Activated naive CD4-positive, alpha-beta T cell treated with anti-CD3 and anti-CD28 coated beads, Interleukin-2, amount 50 U/mL, for 16 hours (primary cell): Measurements from ENCODE around the gene EDN1.
"Not testable (repeated sequence)": the region's sequence is repeated elsewhere in the genome, so short reads cannot be mapped to it uniquely, and the experiment has no call there.

Experiments used
- DNase-seq: peaks from one replicate; pipeline ENCODE4 v3.0.0-alpha.2; 2020

Gene EDN1

DNA sequence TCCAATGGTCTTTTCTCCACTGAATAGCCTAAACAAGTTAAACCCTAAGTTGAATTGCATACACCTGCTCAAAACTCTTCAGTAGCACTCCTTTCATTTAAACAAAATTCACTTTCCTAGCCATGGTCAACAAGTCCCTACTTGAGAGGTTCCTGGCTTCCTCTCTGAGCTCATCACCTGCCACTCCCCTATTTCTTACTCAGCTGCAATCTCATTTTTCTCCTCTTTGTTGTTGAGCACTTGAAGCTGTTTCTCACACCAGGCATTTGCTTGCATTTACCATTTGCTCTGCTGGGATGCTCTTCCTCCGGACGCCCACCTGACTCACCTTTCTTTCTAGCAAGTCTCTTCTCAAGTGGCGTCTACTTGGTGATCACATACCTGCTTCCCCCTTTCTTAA is 38.5 kb downstream of the EDN1 start:
- DNase-seq = no peak

DNA sequence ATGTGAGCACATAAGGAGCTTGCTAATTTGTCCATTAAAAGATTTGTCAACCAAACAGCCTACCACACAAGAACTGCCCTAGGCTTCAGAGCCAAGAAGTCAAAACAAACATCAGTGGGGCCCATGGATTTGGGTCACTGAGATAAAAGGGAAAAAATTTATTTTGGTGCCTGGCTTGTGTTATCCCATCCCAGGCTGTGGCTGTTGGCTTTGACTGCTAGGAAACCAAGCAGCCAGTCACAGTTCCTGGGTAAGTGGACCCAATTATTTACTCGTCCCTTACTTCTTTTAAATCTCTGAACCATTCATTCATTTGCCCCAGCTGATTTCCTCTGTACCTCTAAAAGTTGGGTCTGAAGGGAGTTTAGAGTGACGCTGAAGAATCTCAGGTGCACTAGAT is 41.3 kb downstream of the EDN1 start:
- DNase-seq = no peak

DNA sequence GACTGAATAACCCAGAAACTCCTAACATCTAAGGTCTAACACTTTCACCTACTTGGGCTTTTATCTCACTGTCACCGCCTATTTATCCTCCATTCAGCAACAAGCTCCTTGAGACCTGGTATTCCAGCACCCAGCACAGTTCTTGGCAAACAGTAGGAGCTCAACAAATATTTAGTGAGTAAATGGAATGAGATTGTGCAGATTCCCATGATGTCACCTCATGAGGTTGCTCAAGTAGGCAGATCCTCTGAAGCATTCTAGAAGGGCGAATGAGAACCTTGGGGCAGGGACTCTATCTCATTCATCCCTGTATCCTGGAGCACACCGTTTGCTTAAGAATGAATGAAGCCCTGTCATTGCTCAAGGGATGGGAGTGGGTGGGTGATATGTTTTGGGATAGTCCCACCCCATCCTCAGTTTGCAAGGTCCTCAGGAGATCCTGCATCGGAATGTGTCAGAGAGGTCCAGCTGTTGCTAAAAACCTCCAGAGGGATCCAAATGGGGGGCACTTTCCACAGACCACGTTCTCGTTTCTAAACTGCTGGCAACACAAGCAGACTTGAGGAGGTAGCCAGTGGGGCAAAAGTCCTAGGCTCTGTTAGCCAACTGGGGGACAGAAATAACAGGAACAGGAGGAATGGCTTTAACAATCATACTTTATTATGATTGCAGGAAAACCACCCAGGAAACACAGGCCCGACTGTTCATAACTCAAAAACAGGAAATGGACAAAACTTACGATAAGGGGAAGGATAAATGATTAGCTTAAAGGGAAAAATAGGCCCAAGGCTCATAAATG is 42.0 kb downstream of the EDN1 start:
- no peak for DNase-seq

DNA sequence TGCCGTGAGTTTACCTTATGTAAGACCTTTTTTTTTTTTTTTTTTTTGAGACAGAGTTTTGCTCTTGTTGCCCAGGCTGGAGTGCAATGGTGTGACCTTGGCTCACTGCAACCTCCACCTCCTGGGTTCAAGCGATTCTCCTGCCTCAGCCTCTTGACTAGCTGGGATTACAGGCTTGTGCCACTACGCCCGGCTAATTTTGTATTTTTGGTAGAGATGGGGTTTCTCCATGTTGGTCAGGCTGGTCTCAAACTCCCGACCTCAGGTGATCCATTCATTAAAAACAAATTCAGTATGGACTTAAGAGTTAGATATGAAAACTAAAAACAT is 42.6 kb downstream of the EDN1 start:
- not testable (repeated sequence) for DNase-seq

DNA sequence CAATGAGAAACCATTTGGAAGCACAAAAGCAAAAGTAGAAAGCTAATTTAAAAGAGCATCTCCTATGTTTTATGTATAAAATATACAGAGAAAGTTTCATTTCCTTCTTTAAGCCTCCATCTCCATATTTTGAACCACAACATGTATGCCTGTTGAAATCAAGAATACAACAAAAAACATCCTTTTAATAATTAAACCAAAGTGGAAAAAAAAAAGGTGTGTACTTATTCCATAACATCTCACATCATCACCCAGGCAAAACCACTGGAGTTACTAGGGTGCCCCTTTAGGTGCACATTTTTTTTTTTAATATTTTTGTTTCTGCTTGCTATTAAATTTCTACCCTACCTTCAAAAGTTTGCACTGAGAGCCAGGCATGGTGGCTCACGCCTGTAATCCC is 43.0 kb downstream of the EDN1 start:
- DNase-seq = no peak

DNA sequence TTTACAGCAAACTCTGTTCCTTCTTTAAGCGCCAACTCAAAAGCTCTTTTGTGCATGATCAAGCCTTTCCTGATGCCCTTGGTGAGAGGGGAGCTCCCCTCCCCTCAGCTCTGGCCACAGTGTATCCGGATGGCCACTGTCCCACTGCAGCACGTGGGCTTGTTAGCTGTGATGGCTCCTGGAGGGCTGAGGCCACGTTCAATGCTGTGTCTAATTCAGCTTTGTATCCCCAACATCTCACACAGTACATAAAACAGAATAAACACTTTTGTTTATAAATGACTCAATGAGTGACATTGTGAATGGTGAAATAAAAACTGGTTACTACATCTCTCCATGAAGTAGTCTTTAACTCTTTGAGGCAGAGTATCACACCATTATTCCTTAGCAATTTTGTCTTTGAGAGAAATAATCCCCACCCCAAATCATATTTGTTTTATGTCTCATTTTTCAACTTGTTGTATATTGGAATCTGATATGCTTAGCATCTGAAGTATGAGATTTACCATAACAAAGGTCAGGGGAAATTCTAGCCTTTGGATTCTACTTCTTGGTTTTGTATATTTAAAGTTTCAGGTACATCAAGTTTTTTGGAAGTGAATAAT is 44.5 kb downstream of the EDN1 start:
- no peak for DNase-seq

DNA sequence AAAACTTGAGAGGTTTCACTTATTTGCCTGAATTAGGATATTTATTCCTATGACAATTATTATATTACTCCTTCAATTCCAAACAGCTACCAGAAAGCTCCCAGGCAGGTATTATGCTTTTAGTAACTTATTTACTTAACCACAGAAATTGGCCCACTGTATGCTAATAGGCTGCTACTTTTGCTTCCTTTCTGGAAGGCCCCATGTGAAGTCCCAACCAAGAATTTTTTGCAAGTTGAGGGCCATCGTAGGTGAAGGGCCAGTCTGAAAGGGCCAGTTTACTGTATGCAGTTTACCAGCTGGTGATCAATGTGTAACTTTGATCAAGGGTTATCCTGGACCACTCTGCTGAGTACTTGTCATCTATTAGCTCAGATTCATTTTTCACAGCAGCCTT is 45.0 kb downstream of the EDN1 start:
- DNase-seq = no peak

DNA sequence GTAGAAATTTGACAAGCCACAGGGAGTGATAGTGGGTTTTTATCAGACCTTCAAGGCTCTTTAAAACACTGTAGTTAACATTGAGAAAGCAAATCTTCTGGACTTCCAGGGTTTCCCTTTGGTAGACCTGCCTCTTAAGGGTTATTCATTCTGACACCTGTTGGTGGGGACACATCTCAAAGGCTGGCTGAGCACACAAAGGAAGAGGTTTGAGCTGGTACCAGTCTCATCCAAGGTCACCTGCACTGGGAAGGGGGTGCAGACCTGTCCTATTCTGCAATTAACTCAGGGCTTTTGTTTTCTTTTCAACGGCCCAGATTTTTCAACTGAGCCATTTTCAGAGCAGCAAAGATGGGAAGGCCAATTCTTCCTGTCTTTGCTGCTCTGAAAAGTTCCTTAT is 45.6 kb downstream of the EDN1 start:
- DNase-seq = no peak

DNA sequence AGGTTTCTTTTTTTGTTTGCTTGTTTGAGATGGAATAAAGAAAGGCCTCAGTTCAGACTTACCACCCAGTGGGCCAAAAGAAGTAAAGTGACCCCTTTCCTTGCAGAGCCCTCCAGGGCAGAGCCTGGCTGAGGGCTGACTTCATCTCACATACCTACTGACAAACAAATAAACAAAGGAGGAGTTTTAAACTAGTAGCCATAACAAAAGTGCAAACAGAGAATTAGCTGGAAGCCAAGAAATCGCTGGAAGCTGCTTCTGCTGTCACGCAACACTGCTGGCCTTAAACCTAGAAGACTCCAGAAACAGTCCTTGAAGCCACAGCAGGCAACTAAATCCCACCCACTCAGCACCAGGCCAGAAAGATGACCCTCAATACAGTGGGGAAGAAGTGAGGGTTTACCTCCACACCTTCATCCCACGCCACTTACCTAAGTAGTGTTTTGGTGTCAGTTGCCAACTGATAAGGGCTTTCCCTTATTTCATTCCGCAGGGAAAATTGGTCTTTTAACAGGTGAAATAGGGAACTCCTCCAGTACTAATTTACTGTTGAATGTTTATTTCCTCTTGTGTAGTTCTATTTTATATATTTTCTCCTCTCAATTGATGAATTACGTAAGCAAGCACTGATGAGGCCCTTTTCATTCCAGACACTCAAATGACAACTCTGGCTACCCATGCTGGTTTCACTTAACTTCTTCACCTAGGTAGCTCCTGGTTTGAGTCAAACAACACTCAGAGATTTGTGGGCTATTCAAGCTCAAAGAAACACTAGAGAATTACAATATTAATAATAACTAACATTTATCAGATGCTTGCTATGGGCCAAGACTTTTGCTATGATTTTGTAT is 46.2 kb downstream of the EDN1 start:
- no peak for DNase-seq

DNA sequence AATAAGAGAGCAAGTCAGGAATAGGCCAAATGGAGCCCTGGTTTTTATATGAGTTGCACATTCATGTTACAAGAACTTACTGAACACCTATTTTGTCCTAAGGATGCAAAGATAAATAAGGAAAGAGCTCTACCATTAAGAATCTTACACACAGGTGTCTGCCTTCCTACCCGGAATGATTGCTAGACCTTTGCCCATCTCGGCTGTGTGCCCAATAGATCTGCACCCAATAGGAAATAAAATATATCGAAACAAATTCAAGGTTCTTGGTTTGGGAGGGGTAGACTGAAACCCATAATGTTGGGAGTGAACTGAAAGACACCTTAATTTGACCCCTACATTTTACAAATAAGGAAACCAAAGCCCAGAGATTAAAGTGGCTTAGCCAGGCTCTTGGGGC is 48.9 kb downstream of the EDN1 start:
- no peak for DNase-seq

DNA sequence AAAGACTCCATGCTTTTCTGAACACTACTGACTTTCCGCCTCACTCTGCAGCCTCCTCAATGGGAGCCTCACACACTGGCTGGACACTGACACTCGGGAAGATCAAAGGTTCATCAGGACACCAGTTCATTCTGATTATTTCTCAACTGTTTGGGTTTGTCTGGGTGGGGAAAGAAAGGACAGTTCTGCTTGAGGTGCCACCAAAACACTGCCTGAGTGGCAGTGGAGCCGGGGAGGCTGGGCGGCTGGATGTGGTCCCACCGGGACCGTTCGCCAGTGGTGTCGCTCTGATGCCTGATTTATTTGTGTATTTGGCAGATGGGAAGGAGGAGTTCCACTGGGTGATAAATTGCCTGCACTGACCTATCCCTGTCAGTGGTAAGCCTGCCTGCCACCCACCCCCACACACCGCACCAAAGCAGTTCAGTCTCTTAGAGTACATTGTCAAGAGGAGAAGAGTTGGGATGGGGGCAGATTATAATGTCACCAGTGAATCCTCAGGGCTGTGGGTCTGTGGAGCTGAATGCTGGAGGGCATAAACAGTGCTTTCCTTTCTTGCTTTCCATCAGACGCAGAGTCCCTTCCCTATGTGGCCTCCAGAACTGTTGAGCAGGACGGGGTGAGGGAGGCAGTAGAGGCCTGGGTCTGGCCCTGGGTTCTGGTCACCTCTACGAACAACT is 49.8 kb downstream of the EDN1 start:
- no peak for DNase-seq

DNA sequence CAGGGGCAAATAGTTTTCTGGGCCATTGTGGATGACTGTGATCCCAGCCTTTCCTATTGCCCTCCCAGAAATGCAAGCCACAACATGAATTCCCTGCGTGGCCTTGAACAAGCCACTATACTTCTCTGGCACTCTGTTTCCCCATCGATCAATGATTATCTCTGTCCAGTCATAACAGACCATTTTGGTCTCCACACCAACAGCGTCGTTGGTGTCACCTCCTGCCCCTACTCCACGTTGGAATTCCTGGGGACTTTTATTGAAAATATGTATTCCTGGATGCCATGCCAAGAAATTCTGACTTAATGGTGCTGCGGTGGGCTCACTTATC is 50.3 kb downstream of the EDN1 start:
- DNase-seq = no peak

DNA sequence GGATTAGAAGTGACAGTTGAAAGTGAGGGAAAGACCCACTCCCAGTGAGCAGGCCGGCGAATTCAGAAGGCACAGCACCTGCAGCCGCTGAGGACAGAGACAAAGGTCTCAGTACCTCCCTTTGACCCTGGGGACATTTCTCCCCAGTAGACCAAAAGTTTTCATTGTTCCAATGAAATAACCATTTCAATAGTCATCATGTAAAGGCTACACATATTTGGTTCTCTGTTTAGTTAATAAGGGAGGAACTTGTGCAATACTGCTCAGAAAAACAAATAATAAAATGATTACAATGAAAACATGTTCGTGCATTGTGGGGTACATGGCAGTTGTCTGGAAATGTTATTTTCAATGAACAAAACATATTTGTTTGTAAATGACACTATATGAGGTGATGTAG is 52.5 kb downstream of the EDN1 start:
- DNase-seq = no peak

DNA sequence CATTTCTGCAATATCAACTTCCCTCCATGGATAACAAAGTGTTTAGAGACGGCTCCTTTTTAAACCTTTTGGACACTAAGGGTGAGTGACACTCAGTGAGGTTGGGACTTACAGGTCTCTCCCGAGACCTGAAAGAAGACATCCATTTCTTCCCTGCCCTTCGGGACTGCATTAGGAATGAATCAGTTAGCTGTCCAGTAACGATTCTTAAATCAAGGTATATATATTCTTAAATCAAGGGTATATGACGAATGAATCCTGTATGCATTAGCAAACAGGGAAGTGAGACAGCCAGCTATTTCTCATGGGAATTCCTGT is 52.9 kb downstream of the EDN1 start:
- DNase-seq = no peak

DNA sequence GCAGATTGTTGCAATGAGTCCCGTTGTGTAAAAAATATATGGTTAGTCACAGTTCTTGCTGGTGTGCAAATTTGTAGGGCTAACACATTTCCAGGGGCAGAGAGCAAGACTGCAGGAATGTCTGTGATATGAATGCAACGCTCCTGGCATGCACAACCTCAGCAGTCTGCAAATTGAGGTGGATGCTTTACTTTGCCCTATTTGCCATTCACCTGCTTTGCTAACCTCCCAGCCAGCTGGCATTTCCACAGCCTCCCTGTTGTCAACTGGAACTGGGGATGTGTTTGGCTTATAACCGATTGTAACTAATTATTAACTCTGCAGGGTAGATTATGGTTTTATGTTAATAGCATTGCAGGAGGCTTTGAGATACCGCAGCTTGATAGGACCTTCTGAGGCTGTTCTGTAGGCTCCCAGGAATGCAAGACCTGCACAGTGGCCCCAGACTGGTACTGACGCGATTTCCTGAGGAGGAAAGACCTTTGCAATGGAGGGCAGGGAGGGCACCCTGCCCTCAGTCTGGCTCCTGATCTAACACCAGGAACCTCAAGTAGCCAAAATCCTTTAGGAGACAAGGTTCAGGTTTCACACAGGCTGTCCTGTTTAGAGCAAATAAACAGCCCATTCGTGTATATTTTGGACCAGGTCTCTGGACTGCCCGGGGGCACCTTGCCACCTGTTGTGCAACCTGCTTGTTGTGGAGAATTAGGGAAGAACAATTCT is 53.4 kb downstream of the EDN1 start:
- no peak for DNase-seq

DNA sequence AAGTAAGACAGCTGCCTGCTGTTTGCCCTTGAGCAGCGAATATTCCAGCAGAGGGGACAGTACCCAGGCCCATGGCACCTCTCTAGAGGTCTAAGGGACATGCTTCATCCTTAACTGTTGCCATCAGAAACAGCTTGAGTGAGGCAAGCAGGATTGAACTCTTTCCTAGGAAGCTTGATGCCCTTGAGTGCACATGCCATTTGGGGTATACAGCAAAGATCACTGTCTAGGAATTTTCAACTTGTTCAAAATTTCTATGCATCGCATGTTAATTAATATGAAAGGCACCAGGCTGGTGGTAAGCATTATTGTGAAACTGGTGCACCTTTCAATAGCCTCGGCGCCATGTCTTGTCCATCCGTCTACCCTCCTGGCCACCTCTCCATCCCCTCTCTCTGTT is 54.1 kb downstream of the EDN1 start:
- DNase-seq = no peak

DNA sequence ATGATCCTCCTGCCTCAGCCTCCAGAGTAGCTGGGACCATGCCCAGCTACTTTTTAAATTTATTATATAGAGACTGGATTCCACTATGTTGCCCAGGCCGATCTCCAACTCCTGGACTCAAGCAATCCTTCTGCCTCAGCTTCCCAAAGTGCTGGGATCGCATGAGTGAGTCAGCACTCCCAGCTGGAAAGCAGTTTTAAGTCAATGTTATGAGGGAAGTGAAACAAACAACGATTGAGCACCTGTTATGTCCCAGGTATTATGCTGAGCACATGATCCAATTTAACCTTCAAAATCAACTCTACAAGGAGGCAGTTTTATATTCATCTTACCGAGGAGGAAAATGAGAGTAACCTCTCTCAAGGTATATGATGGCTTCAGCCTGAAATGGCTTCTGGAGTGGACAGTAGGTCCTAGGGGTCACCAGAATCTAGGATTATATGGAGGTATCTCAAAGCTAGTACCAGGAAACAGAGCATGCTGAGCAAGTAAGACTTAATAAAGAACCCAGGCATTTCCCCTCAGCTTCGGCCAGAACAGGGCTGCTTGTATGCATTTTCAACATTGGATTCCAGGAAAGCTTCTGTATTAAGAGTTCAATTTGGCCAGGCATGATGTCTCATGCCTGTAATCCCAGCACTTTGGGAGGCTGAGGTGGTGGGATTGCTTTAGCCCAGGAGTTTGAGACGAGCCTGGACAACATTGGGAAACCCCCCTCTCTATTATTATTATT is 55.0 kb downstream of the EDN1 start:
- no peak for DNase-seq

DNA sequence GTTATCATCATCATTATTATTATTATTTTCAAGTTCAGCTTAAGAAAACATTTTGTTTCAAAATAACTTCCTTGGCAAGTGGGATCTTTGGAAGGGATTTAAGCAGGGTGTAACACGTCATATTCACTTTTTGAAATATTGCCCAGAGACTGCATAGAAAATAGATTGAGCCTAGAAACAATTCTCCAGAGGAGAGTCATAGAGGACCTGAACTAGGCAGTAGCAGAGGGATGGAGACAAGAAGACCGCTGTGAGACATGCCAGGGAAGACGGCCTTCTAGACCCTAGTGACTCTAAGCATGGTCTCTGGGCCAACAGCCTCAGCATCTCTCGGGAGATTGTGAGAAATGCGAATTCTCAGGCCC is 55.5 kb downstream of the EDN1 start:
- no peak for DNase-seq
